ENCODE measurements around the gene USP17L28.
"Not testable (repeated sequence)": the region's sequence is repeated elsewhere in the genome, so short reads cannot be mapped to it uniquely, and the experiment has no call there.

DNA sequence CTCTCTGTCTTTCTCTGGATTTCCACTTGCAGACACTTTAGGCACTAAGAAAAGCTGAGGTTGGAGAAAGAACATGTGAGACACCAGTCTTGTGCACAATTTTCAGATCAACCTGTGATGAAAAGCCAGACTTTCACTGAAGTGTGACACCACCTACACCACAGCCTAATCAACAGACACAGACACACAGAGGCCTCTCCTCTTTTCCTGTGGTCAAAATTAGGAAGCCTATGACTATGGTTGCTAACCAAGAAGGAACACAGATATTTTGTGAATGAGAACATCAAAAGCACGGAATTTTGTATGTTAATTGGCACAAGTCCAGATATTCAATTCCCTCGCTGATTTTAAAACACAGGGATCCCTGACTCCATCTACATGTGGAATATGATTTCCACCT is 40.3 kb downstream of the USP17L28 start:
- TF ChIP-seq, protein P1, sequence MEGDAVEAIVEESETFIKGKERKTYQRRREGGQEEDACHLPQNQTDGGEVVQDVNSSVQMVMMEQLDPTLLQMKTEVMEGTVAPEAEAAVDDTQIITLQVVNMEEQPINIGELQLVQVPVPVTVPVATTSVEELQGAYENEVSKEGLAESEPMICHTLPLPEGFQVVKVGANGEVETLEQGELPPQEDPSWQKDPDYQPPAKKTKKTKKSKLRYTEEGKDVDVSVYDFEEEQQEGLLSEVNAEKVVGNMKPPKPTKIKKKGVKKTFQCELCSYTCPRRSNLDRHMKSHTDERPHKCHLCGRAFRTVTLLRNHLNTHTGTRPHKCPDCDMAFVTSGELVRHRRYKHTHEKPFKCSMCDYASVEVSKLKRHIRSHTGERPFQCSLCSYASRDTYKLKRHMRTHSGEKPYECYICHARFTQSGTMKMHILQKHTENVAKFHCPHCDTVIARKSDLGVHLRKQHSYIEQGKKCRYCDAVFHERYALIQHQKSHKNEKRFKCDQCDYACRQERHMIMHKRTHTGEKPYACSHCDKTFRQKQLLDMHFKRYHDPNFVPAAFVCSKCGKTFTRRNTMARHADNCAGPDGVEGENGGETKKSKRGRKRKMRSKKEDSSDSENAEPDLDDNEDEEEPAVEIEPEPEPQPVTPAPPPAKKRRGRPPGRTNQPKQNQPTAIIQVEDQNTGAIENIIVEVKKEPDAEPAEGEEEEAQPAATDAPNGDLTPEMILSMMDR (IDR thresholded peaks at IDR 0.05; ENCODE audit: low read depth, low read length, missing input control) = not testable (repeated sequence)
- TF ChIP-seq, protein P2, sequence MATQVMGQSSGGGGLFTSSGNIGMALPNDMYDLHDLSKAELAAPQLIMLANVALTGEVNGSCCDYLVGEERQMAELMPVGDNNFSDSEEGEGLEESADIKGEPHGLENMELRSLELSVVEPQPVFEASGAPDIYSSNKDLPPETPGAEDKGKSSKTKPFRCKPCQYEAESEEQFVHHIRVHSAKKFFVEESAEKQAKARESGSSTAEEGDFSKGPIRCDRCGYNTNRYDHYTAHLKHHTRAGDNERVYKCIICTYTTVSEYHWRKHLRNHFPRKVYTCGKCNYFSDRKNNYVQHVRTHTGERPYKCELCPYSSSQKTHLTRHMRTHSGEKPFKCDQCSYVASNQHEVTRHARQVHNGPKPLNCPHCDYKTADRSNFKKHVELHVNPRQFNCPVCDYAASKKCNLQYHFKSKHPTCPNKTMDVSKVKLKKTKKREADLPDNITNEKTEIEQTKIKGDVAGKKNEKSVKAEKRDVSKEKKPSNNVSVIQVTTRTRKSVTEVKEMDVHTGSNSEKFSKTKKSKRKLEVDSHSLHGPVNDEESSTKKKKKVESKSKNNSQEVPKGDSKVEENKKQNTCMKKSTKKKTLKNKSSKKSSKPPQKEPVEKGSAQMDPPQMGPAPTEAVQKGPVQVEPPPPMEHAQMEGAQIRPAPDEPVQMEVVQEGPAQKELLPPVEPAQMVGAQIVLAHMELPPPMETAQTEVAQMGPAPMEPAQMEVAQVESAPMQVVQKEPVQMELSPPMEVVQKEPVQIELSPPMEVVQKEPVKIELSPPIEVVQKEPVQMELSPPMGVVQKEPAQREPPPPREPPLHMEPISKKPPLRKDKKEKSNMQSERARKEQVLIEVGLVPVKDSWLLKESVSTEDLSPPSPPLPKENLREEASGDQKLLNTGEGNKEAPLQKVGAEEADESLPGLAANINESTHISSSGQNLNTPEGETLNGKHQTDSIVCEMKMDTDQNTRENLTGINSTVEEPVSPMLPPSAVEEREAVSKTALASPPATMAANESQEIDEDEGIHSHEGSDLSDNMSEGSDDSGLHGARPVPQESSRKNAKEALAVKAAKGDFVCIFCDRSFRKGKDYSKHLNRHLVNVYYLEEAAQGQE (IDR thresholded peaks at IDR 0.05) = not testable (repeated sequence)
- TF ChIP-seq GABPA (IDR thresholded peaks at IDR 0.05 in 1 of 2, conservative IDR thresholded peaks at IDR 0.05 in 1 of 2); SP1 (IDR thresholded peaks at IDR 0.05); RXRA (IDR thresholded peaks at IDR 0.05); TAF1 (conservative IDR thresholded peaks at IDR 0.05); NR2F2 (IDR thresholded peaks at IDR 0.05); EGR1 (IDR thresholded peaks at IDR 0.05; ENCODE audit: low read depth in 2 of 2); RAD21 (IDR thresholded peaks at IDR 0.05); YY1 (IDR thresholded peaks at IDR 0.05): not testable (repeated sequence)
- TF ChIP-seq, protein P3, sequence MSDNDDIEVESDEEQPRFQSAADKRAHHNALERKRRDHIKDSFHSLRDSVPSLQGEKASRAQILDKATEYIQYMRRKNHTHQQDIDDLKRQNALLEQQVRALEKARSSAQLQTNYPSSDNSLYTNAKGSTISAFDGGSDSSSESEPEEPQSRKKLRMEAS (IDR thresholded peaks at IDR 0.05) = not testable (repeated sequence)
- TF ChIP-seq, protein P4, sequence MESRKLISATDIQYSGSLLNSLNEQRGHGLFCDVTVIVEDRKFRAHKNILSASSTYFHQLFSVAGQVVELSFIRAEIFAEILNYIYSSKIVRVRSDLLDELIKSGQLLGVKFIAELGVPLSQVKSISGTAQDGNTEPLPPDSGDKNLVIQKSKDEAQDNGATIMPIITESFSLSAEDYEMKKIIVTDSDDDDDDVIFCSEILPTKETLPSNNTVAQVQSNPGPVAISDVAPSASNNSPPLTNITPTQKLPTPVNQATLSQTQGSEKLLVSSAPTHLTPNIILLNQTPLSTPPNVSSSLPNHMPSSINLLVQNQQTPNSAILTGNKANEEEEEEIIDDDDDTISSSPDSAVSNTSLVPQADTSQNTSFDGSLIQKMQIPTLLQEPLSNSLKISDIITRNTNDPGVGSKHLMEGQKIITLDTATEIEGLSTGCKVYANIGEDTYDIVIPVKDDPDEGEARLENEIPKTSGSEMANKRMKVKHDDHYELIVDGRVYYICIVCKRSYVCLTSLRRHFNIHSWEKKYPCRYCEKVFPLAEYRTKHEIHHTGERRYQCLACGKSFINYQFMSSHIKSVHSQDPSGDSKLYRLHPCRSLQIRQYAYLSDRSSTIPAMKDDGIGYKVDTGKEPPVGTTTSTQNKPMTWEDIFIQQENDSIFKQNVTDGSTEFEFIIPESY (IDR thresholded peaks at IDR 0.05) = not testable (repeated sequence)
- TF ChIP-seq, protein P5, sequence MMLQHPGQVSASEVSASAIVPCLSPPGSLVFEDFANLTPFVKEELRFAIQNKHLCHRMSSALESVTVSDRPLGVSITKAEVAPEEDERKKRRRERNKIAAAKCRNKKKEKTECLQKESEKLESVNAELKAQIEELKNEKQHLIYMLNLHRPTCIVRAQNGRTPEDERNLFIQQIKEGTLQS (IDR thresholded peaks at IDR 0.05) = not testable (repeated sequence)

Measured in liver (tissue), 3 donors.